HEK293 (cell line): ENCODE measurements around the gene EQTN.

Source experiments
- CTCF ChIA-PET: fragments of 350-600 bp; formaldehyde crosslinking; extraction: SDS; loops from one replicate; lab custom pipeline; 2021; ENCODE audit warnings: antibody characterized with exemption; lab: Yijun Ruan, JAX
- POLR2A ChIA-PET: fragments of 300-600 bp; formaldehyde crosslinking; extraction: SDS; loops from one replicate; lab custom pipeline; 2020; ENCODE audit warnings: antibody characterized with exemption, inconsistent platforms; lab: Yijun Ruan, JAX
- H3K27ac ChIP-seq: fragments of 200-500 bp; sonication (Bioruptor generic); 2 replicates; pipeline ENCODE4 v1.5.1; 2014; ENCODE audit warnings: low read depth, low read length, control low read depth, inconsistent platforms; ENCODE audit errors: extremely low read depth
- H3K36me3 ChIP-seq, 2 experiments: fragments of 200-500 bp in 1 of 2; sonication (Bioruptor generic) in 1 of 2; 1 replicate in 1 of 2; 2 replicates in 1 of 2; pipeline ENCODE4 v1.5.1; 2014 to 2017; ENCODE audit warnings: inconsistent platforms in 2 of 2, low read length in 2 of 2; ENCODE audit not compliant: control insufficient read depth in 2 of 2, insufficient read depth in 1 of 2
- H3K4me1 ChIP-seq: fragments of 200-500 bp; sonication (Bioruptor generic); 2 replicates; pipeline ENCODE4 v1.5.1; 2014; ENCODE audit warnings: mild to moderate bottlenecking, low read length, inconsistent platforms; ENCODE audit not compliant: control insufficient read depth, insufficient read depth
- H3K4me3 ChIP-seq: 2 replicates; pipeline ENCODE4 v1.5.1; 2011; ENCODE audit warnings: low read depth, mild to moderate bottlenecking, control low read depth, low read length, moderate library complexity
- H3K9me3 ChIP-seq: fragments of 200-500 bp; sonication (Bioruptor generic); 2 replicates; pipeline ENCODE4 v1.5.1; 2014; ENCODE audit warnings: low read depth, low read length, inconsistent platforms; ENCODE audit not compliant: control insufficient read depth, insufficient read depth
- GLI4 ChIP-seq: fragments of 450-650 bp; formaldehyde crosslinking; IDR thresholded peaks from 2 replicates; pipeline ENCODE4 v1.5.1; 2016; ENCODE audit warnings: missing biosample characterization, missing genetic modification characterization
- SP7 ChIP-seq: fragments of 450-650 bp; formaldehyde crosslinking; IDR thresholded peaks from 2 replicates; pipeline ENCODE4 v1.5.1; 2016; ENCODE audit warnings: missing biosample characterization, missing genetic modification characterization
- WT1 ChIP-seq: fragments of 450-650 bp; formaldehyde crosslinking; IDR thresholded peaks from 2 replicates; pipeline ENCODE4 v1.5.1; 2016; ENCODE audit warnings: missing biosample characterization, missing genetic modification characterization
- ZBTB10 ChIP-seq: fragments of 450-650 bp; formaldehyde crosslinking; IDR thresholded peaks from 2 replicates; pipeline ENCODE4 v1.5.1; 2016; ENCODE audit warnings: missing biosample characterization, missing genetic modification characterization
- ZBTB26 ChIP-seq: fragments of 450-650 bp; formaldehyde crosslinking; optimal IDR thresholded peaks from 2 replicates; pipeline ENCODE3; 2016; ENCODE audit warnings: missing biosample characterization, mild to moderate bottlenecking, missing genetic modification characterization
- ZFP41 ChIP-seq: fragments of 450-650 bp; formaldehyde crosslinking; IDR thresholded peaks from 2 replicates; pipeline ENCODE4 v1.5.1; 2016; ENCODE audit warnings: missing biosample characterization, missing genetic modification characterization, borderline replicate concordance
- ZNF148 ChIP-seq: fragments of 450-650 bp; formaldehyde crosslinking; IDR thresholded peaks from 2 replicates; pipeline ENCODE4 v1.5.0; 2017; ENCODE audit warnings: missing biosample characterization, missing genetic modification characterization, borderline replicate concordance
- ZNF175 ChIP-seq: fragments of 450-650 bp; formaldehyde crosslinking; IDR thresholded peaks from 2 replicates; pipeline ENCODE4 v1.5.1; 2016; ENCODE audit warnings: missing biosample characterization, missing genetic modification characterization
- ZNF18 ChIP-seq: fragments of 450-650 bp; formaldehyde crosslinking; IDR thresholded peaks from 2 replicates; pipeline ENCODE4 v1.5.1; 2016; ENCODE audit warnings: missing biosample characterization, missing genetic modification characterization
- ZNF184 ChIP-seq: fragments of 450-650 bp; IDR thresholded peaks from 2 replicates; pipeline ENCODE4 v1.5.1; 2018; ENCODE audit warnings: missing biosample characterization, mild to moderate bottlenecking, missing genetic modification characterization
- ZNF513 ChIP-seq: fragments of 450-650 bp; IDR thresholded peaks from 2 replicates; pipeline ENCODE4 v1.5.1; 2018; ENCODE audit warnings: missing biosample characterization, missing genetic modification characterization
- ZNF610 ChIP-seq: fragments of 450-650 bp; formaldehyde crosslinking; IDR thresholded peaks from 2 replicates; pipeline ENCODE4 v1.5.1; 2016; ENCODE audit warnings: missing biosample characterization, missing genetic modification characterization, borderline replicate concordance
- ZNF639 ChIP-seq: fragments of 450-650 bp; formaldehyde crosslinking; IDR thresholded peaks from 2 replicates; pipeline ENCODE4 v1.5.1; 2016; ENCODE audit warnings: missing biosample characterization, missing genetic modification characterization

Gene EQTN

GRCh38 chr9:27273186-27273585, 23.8 kb downstream of the EQTN start (continued):
- TF ChIP-seq ZNF148 (tag by site-specific recombination): no peak

GRCh38 chr9:27272103-27272502, 24.8 kb downstream of the EQTN start:
- H3K9me3 ChIP-seq: no peaks in the 10 kb centered on the region
- H3K27ac ChIP-seq: no peak overlapping the region
- H3K4me3 ChIP-seq: no peak overlapping the region
- no peaks in the 10 kb centered on the region for H3K4me1 ChIP-seq
- CTCF ChIA-PET: interaction anchor here (1.2 to 2.0 kb wide), 2 partner anchors 24 to 236 kb away, joined by 3 to 8 read pairs; no protein-coding TSS in a partner anchor
- TF ChIP-seq ZBTB26 (tag by site-specific recombination) (no peak), ZNF610 (tag by site-specific recombination) (no peak), ZNF175 (tag by site-specific recombination) (no peak), ZNF184 (tag by site-specific recombination) (no peak), WT1 (tag by site-specific recombination) (no peak), ZNF639 (tag by site-specific recombination) (no peak)
- H3K36me3 ChIP-seq: no peaks in the 10 kb centered on the region
- POLR2A ChIA-PET: no interaction called here

- H3K4me1 ChIP-seq: no peaks in the 10 kb centered on the region
- H3K4me3 ChIP-seq: no peak overlapping the region
- no peak overlapping the region for H3K27ac ChIP-seq
- CTCF ChIA-PET: interaction anchor here (1.0 to 3.3 kb wide), 3 partner anchors 13 to 15 kb away, joined by 4 to 25 read pairs (median 4); no protein-coding TSS in a partner anchor
- TF ChIP-seq ZNF513 (no peak), SP7 (tag by site-specific recombination) (0 out of 2 replicates have a peak, but pooled peaks have one; percentile 15)
- TF ChIP-seq, all 188 proteins: peak for 1
- no peaks in the 10 kb centered on the region for H3K36me3 ChIP-seq
- POLR2A ChIA-PET: interaction anchor here (1.5 kb wide), 1 partner anchor 10 kb away, joined by 3 read pairs; no protein-coding TSS in a partner anchor
- H3K9me3 ChIP-seq: no peaks in the 10 kb centered on the region
Measured at GRCh38 chr9:27261517-27262211, 35.3 kb downstream of the EQTN start.

GRCh38 chr9:27260789-27261516, 36.0 kb downstream of the EQTN start:
- Histone ChIP-seq H3K36me3 (no peaks in the 10 kb centered on the region), H3K4me3 (no peak overlapping the region), H3K4me1 (no peaks in the 10 kb centered on the region), H3K9me3 (no peaks in the 10 kb centered on the region), H3K27ac (no peak overlapping the region)
- CTCF ChIA-PET: interaction anchor here (1.0 to 3.3 kb wide), 3 partner anchors 12 to 16 kb away, joined by 4 to 25 read pairs (median 4); no protein-coding TSS in a partner anchor
- POLR2A ChIA-PET: interaction anchor here (1.5 kb wide), 1 partner anchor 9 kb away, joined by 3 read pairs; no protein-coding TSS in a partner anchor
- no peak for TF ChIP-seq GLI4 (tag by site-specific recombination)
- TF ChIP-seq ZBTB26 (tag by site-specific recombination): no peak
- no peak for TF ChIP-seq ZNF18 (tag by site-specific recombination)
- TF ChIP-seq ZFP41 (tag by site-specific recombination): no peak
- no peak for TF ChIP-seq ZBTB10 (tag by site-specific recombination)
